Panc1 (cell line): Measurements from ENCODE around the gene INPP5D. TPM values are rescaled to one million over a fixed set of nuclear protein-coding genes. Genes with fewer than 3 reads are reported as not detected.

Experiments used
- ATAC-seq: fragments of 200-7000 bp; cut with Tn5 transposase; 2 replicates; pipeline ENCODE4 v1.9.1; 2020; ENCODE audit warnings: mild to moderate bottlenecking, moderate library complexity
- BruUV-seq: library from RNA; stranded (reverse); fragments of 400-500 nt; replicated peaks from 2 replicates; lab custom pipeline; 2021; lab: Mats Ljungman, UMichigan
- CTCF ChIA-PET: fragments of 300-600 bp; sonication (Branson Sonifier 250); formaldehyde crosslinking; loops from one replicate; lab custom pipeline; 2022; ENCODE audit warnings: antibody characterized with exemption; lab: Charles Lee
- POLR2A ChIA-PET: fragments of 300-600 bp; sonication (Branson Sonifier 250); formaldehyde crosslinking; loops from one replicate; lab custom pipeline; 2022; ENCODE audit warnings: antibody characterized with exemption; lab: Charles Lee
- DNase-seq: peaks from one replicate; pipeline ENCODE4 v3.0.0-alpha.2; 2010; ENCODE audit warnings: low read depth, low spot score
- H3K27ac ChIP-seq: 2 replicates; pipeline ENCODE4 v1.5.1; 2011; ENCODE audit warnings: mild to moderate bottlenecking, low read length, inconsistent platforms
- H3K27me3 ChIP-seq: fragments of 200-500 bp; sonication (Bioruptor generic); 2 replicates; pipeline ENCODE4 v1.6.0; 2014; ENCODE audit warnings: low read length, inconsistent platforms; ENCODE audit not compliant: control insufficient read depth, insufficient read depth
- H3K36me3 ChIP-seq: fragments of 200-500 bp; sonication (Bioruptor generic); 2 replicates; pipeline ENCODE4 v1.5.1; 2014; ENCODE audit warnings: inconsistent platforms, mild to moderate bottlenecking, low read length, moderate library complexity; ENCODE audit not compliant: control insufficient read depth, insufficient read depth
- H3K4me1 ChIP-seq: 2 replicates; pipeline ENCODE4 v1.5.1; 2011; ENCODE audit warnings: inconsistent platforms, mild to moderate bottlenecking, low read length, moderate library complexity; ENCODE audit not compliant: control insufficient read depth, insufficient read depth
- H3K4me3 ChIP-seq, 2 experiments: 2 replicates each; pipeline ENCODE4 v1.5.1; 2011 to 2012; ENCODE audit warnings: low read depth in 2 of 2, low read length in 2 of 2, mild to moderate bottlenecking in 2 of 2, inconsistent platforms in 1 of 2, moderate library complexity in 1 of 2
- H3K9me3 ChIP-seq: fragments of 200-500 bp; sonication (Bioruptor generic); 2 replicates; pipeline ENCODE4 v1.5.1; 2014; ENCODE audit warnings: low read depth, mild to moderate bottlenecking, inconsistent platforms, low read length, moderate library complexity; ENCODE audit not compliant: control insufficient read depth, insufficient read depth
- POLR2AphosphoS5 ChIP-seq: IDR thresholded peaks from 2 replicates; pipeline ENCODE4 v1.6.1; 2012; ENCODE audit warnings: mild to moderate bottlenecking, low read depth, low read length, moderate library complexity
- SIN3A ChIP-seq: IDR thresholded peaks from 2 replicates; pipeline ENCODE4 v1.6.1; 2012; ENCODE audit warnings: low read depth, mild to moderate bottlenecking, low read length, moderate library complexity, borderline replicate concordance; ENCODE audit not compliant: insufficient read depth
- TCF7L2 ChIP-seq: IDR thresholded peaks from 2 replicates; pipeline ENCODE4 v1.6.1; 2011; ENCODE audit warnings: mild to moderate bottlenecking, low read depth, low read length, inconsistent platforms
- in situ Hi-C: cut with HindIII; loops from 2 replicates; pipeline ENCODE4 v1.10.0; 2016; ENCODE audit warnings: low sequenced_read_pairs, low pct_unique_long_range_greater_than_20kb
- intact Hi-C: fragments of 100-400 bp; cut with micrococcal nuclease; formaldehyde crosslinking; loops from one replicate; pipeline ENCODE4 v1.10.0; 2022; ENCODE audit not compliant: unreplicated experiment
- total RNA-seq: library from RNA; stranded (reverse); gene quantifications from one replicate; pipeline ENCODE4 v1.2.1, GENCODE V29; 2021; ENCODE audit not compliant: unreplicated experiment
- TF ChIP-seq, protein P1 (sequence below): fragments of 450-650 bp; IDR thresholded peaks from 2 replicates; pipeline ENCODE4 v1.5.1; 2017; ENCODE audit warnings: mild to moderate bottlenecking
- TF ChIP-seq, protein P2 (sequence below), 2 experiments: IDR thresholded peaks; 2 replicates each; pipeline ENCODE4 v1.6.1; 2011 to 2012; ENCODE audit warnings: low read depth in 2 of 2, control low read depth in 1 of 2, low read length in 1 of 2, mild to moderate bottlenecking in 1 of 2, moderate library complexity in 1 of 2; ENCODE audit not compliant: insufficient read depth in 1 of 2

INPP5D gene
- total RNA-seq, 1 experiment from 2014 or later = 0.39 TPM

DNA sequence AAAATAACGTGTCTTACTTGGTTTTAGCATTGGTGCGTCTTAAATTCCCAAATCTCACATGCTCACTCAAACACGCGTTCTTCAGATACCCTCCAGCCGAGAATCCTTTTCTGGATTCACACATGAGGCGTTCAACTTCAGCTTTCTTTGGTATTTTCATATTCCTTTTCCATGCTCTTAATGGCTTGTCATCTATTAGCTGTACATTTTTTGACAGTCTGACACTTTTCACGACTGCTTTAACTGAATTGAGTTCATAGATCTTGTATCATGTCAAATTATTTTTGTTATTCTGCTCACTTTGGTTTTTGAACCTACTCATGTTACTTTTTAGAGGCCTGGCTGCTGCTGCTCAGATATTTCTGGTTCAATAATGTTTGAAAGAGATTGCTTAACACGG, 59.0 kb downstream of the INPP5D start:
- TF ChIP-seq, protein P1, sequence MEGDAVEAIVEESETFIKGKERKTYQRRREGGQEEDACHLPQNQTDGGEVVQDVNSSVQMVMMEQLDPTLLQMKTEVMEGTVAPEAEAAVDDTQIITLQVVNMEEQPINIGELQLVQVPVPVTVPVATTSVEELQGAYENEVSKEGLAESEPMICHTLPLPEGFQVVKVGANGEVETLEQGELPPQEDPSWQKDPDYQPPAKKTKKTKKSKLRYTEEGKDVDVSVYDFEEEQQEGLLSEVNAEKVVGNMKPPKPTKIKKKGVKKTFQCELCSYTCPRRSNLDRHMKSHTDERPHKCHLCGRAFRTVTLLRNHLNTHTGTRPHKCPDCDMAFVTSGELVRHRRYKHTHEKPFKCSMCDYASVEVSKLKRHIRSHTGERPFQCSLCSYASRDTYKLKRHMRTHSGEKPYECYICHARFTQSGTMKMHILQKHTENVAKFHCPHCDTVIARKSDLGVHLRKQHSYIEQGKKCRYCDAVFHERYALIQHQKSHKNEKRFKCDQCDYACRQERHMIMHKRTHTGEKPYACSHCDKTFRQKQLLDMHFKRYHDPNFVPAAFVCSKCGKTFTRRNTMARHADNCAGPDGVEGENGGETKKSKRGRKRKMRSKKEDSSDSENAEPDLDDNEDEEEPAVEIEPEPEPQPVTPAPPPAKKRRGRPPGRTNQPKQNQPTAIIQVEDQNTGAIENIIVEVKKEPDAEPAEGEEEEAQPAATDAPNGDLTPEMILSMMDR = no peak
- TF ChIP-seq SIN3A = no peak
- no peak for TF ChIP-seq TCF7L2
- TF ChIP-seq, protein P2, sequence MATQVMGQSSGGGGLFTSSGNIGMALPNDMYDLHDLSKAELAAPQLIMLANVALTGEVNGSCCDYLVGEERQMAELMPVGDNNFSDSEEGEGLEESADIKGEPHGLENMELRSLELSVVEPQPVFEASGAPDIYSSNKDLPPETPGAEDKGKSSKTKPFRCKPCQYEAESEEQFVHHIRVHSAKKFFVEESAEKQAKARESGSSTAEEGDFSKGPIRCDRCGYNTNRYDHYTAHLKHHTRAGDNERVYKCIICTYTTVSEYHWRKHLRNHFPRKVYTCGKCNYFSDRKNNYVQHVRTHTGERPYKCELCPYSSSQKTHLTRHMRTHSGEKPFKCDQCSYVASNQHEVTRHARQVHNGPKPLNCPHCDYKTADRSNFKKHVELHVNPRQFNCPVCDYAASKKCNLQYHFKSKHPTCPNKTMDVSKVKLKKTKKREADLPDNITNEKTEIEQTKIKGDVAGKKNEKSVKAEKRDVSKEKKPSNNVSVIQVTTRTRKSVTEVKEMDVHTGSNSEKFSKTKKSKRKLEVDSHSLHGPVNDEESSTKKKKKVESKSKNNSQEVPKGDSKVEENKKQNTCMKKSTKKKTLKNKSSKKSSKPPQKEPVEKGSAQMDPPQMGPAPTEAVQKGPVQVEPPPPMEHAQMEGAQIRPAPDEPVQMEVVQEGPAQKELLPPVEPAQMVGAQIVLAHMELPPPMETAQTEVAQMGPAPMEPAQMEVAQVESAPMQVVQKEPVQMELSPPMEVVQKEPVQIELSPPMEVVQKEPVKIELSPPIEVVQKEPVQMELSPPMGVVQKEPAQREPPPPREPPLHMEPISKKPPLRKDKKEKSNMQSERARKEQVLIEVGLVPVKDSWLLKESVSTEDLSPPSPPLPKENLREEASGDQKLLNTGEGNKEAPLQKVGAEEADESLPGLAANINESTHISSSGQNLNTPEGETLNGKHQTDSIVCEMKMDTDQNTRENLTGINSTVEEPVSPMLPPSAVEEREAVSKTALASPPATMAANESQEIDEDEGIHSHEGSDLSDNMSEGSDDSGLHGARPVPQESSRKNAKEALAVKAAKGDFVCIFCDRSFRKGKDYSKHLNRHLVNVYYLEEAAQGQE (IDR thresholded peaks at IDR 0.05; ENCODE audit: insufficient read depth in 1 of 2, low read depth in 2 of 2, low read length in 1 of 2) = no peak
- TF ChIP-seq POLR2AphosphoS5 = no peak
- in situ Hi-C loops (no loop called here), intact Hi-C loops (no loop called here)
- no TSS peak for BruUV-seq
- H3K27ac ChIP-seq = no peak overlapping the region
- ChIA-PET CTCF (no interaction called here), POLR2A (no interaction called here)
- no peaks in the 10 kb centered on the region for H3K4me1 ChIP-seq
- H3K9me3 ChIP-seq = no peaks in the 10 kb centered on the region
- H3K4me3 ChIP-seq = no peak overlapping the region
- no peaks in the 10 kb centered on the region for H3K36me3 ChIP-seq
- no peaks in the 10 kb centered on the region for H3K27me3 ChIP-seq
- no peak for ATAC-seq
- DNase-seq = no peak

DNA sequence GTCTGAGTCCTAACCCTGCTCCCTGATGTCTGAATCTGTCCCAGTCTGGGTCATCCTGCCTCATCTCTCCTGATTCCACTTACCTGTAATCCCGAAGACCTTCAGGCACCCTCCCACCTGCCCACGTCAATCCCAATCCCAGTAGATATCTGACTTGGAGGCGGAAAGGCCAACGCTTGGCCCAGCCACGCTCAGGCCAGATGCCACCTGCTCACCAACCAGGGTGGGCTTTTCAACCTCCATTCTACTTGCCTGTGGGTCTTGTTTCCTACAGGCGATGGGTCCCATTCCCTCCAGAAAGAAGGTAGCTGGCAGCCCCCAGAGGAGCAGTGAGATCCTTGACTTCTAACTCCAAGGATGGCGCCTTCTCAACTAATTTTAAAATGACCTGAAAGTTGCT, 59.7 kb downstream of the INPP5D start:
- DNase-seq (no peak), ATAC-seq (no peak)
- Histone ChIP-seq H3K27me3 (no peaks in the 10 kb centered on the region), H3K4me1 (no peaks in the 10 kb centered on the region), H3K36me3 (no peaks in the 10 kb centered on the region), H3K4me3 (no peak overlapping the region), H3K9me3 (no peaks in the 10 kb centered on the region), H3K27ac (no peak overlapping the region)
- POLR2A ChIA-PET = no interaction called here
- TF ChIP-seq, protein P2 (IDR thresholded peaks at IDR 0.05; ENCODE audit: insufficient read depth in 1 of 2, low read depth in 2 of 2, low read length in 1 of 2) = no peak
- TF ChIP-seq SIN3A (no peak), TCF7L2 (no peak), POLR2AphosphoS5 (no peak)
- TF ChIP-seq, protein P1 = no peak
- no TSS peak for BruUV-seq
- intact Hi-C loops = no loop called here
- CTCF ChIA-PET = interaction anchor here (0.7 kb wide), 1 partner anchor 63 kb away, joined by 3 read pairs; no protein-coding TSS in a partner anchor
- in situ Hi-C loops = no loop called here
